Measurements from ENCODE around the gene GIPR. TPM values are rescaled to one million over a fixed set of nuclear protein-coding genes. Genes with fewer than 3 reads are reported as not detected.
"Not testable (repeated sequence)": the region's sequence is repeated elsewhere in the genome, so short reads cannot be mapped to it uniquely, and the experiment has no call there.

Gene GIPR
- total RNA-seq, 1 experiment from 2014 or later: not detected

- peak; percentile 76 for DNase-seq (ENCODE audit: low spot score)
These were observed 22.2 kb upstream of the GIPR start for GRCh38 chr19:45645631-45646344.

GRCh38 chr19:45646345-45646698, 21.7 kb upstream of the GIPR start:
- DNase-seq (ENCODE audit: low spot score): no peak

- no peak for DNase-seq (ENCODE audit: low spot score)
These were observed 17.3 kb upstream of the GIPR start for GRCh38 chr19:45650722-45651121.

GRCh38 chr19:45653634-45654033, 14.4 kb upstream of the GIPR start:
- DNase-seq (ENCODE audit: low spot score): no peak

GRCh38 chr19:45655073-45655472, 12.9 kb upstream of the GIPR start:
- DNase-seq (ENCODE audit: low spot score): no peak

- DNase-seq (ENCODE audit: low spot score): no peak
These were observed 10.4 kb upstream of the GIPR start for GRCh38 chr19:45657520-45658167.

GRCh38 chr19:45659096-45659729, 8.8 kb upstream of the GIPR start:
- DNase-seq (ENCODE audit: low spot score): no peak

GRCh38 chr19:45660636-45661035, 7.4 kb upstream of the GIPR start:
- DNase-seq (ENCODE audit: low spot score): no peak

- DNase-seq (ENCODE audit: low spot score): no peak
These were observed 4.2 kb upstream of the GIPR start for GRCh38 chr19:45663800-45664199.

- no peak for DNase-seq (ENCODE audit: low spot score)
These were observed 3.4 kb upstream of the GIPR start for GRCh38 chr19:45664575-45664974.

GRCh38 chr19:45668342-45668871, 386 bp downstream of the GIPR start:
- DNase-seq (ENCODE audit: low spot score): no peak

GRCh38 chr19:45670670-45671453, 2.8 kb downstream of the GIPR start:
- no peak for DNase-seq (ENCODE audit: low spot score)

GRCh38 chr19:45674946-45675345, 6.9 kb downstream of the GIPR start:
- no peak for DNase-seq (ENCODE audit: low spot score)

- DNase-seq (ENCODE audit: low spot score): no peak
These were observed 8.8 kb downstream of the GIPR start for GRCh38 chr19:45676851-45677263.

GRCh38 chr19:45677351-45678230, 9.6 kb downstream of the GIPR start:
- no peak for DNase-seq (ENCODE audit: low spot score)

- peak; percentile 63 for DNase-seq (ENCODE audit: low spot score)
These were observed 13.5 kb downstream of the GIPR start for GRCh38 chr19:45681391-45682015.

- no peak for DNase-seq (ENCODE audit: low spot score)
These were observed 14.1 kb downstream of the GIPR start for GRCh38 chr19:45682117-45682516.

GRCh38 chr19:45682908-45683307, 14.9 kb downstream of the GIPR start:
- DNase-seq (ENCODE audit: low spot score): no peak

- not testable (repeated sequence) for DNase-seq (ENCODE audit: low spot score)
These were observed 17.0 kb downstream of the GIPR start for GRCh38 chr19:45685045-45685444.

GRCh38 chr19:45687599-45687998, 19.6 kb downstream of the GIPR start:
- no peak for DNase-seq (ENCODE audit: low spot score)
